Choroid plexus epithelial cell (primary cell): ENCODE data around the gene MIGA2.
"Not testable (repeated sequence)": the region's sequence is repeated elsewhere in the genome, so short reads cannot be mapped to it uniquely, and the experiment has no call there.

Experiments used
- DNase-seq: peaks from one replicate; pipeline ENCODE4 v3.0.0-alpha.2; 2010; ENCODE audit warnings: low read depth
- H3K4me3 ChIP-seq: 2 replicates; pipeline ENCODE4 v1.5.1; 2011; ENCODE audit warnings: low read depth, mild to moderate bottlenecking, control low read depth, low read length, moderate library complexity
- TF ChIP-seq, protein P1 (sequence below): conservative IDR thresholded peaks from 2 replicates; pipeline ENCODE4 v1.5.1; 2011; ENCODE audit warnings: low read depth, mild to moderate bottlenecking, control low read depth, inconsistent platforms, low read length, moderate library complexity

The MIGA2 gene

GRCh38 chr9:129027685-129028191 is 8.7 kb upstream of the MIGA2 start:
- peak overlapping the region; percentile 70 for H3K4me3 ChIP-seq
- no peak for DNase-seq
- TF ChIP-seq, protein P1, sequence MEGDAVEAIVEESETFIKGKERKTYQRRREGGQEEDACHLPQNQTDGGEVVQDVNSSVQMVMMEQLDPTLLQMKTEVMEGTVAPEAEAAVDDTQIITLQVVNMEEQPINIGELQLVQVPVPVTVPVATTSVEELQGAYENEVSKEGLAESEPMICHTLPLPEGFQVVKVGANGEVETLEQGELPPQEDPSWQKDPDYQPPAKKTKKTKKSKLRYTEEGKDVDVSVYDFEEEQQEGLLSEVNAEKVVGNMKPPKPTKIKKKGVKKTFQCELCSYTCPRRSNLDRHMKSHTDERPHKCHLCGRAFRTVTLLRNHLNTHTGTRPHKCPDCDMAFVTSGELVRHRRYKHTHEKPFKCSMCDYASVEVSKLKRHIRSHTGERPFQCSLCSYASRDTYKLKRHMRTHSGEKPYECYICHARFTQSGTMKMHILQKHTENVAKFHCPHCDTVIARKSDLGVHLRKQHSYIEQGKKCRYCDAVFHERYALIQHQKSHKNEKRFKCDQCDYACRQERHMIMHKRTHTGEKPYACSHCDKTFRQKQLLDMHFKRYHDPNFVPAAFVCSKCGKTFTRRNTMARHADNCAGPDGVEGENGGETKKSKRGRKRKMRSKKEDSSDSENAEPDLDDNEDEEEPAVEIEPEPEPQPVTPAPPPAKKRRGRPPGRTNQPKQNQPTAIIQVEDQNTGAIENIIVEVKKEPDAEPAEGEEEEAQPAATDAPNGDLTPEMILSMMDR: no peak

DNA sequence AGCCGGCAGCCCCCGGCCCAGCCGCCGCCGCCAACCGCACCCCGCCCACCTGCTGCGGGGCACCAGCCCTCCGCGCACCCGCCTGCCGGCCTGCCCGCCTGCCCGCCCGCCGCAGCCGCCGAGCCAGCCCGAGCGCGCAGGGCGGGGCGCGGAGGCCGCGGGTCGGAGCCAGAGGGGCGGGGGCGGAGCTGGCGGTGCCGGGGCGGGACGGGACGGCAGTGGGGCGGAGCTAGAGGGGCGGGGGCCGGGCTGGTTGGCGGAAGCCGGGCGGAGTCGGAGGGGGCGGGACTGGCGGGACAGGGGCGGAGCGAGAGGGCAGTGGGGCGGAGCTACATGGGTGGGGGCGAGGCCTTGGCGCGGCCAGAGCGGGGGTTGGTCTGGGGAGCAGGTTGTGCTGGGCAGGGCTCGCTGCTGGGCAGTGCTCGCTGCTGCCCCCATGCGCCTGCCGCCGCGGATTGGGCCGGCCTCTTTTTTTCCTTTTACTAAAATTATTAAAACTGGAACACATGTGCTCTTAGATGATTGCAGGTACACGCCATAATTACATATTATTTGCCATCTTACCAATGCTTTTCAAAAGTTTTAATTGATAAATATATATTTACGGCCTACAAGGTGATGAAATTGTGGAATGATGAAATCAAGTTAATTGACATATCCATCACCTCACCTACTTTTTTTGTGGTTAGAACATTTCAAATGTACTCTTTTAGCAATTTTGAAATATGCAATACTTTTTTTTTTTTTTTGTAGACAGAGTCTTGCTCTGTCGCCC is 8.0 kb upstream of the MIGA2 start, which contains the start of gene SH3GLB2:
Gene SH3GLB2 (minus strand): TSS at position 140 of the 775 bp plus-strand sequence. CDS start 177 bp downstream, outside the sequence.
- H3K4me3 ChIP-seq: peak within 1 kb of the TSS; percentile 70
- DNase-seq: peak; percentile 98
- TF ChIP-seq, protein P1: peak; percentile 79

GRCh38 chr9:129030191-129030590 is 6.2 kb upstream of the MIGA2 start:
- no peak for DNase-seq
- TF ChIP-seq, protein P1: no peak
- H3K4me3 ChIP-seq: no peak overlapping the region

DNA sequence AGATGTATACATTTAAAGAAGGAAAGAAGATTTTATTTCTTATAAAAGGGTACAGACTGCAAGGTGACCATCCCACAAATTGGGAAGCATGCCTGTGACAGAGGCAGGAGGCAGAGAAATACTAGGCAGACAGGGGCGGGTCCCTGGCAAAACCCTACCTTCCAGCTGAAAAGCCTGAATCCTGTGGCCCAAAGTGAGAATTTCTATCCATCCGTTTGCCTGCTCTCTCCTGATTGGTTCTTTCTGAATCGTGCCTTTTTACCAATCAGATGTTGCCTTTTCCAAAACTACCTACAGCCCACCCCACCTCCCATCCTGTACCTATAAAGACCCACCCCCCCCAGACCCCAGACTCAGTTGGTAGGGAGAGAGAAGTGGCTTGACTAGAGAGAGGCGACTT is 4.9 kb upstream of the MIGA2 start:
- H3K4me3 ChIP-seq: no peak overlapping the region
- no peak for DNase-seq
- TF ChIP-seq, protein P1: no peak

DNA sequence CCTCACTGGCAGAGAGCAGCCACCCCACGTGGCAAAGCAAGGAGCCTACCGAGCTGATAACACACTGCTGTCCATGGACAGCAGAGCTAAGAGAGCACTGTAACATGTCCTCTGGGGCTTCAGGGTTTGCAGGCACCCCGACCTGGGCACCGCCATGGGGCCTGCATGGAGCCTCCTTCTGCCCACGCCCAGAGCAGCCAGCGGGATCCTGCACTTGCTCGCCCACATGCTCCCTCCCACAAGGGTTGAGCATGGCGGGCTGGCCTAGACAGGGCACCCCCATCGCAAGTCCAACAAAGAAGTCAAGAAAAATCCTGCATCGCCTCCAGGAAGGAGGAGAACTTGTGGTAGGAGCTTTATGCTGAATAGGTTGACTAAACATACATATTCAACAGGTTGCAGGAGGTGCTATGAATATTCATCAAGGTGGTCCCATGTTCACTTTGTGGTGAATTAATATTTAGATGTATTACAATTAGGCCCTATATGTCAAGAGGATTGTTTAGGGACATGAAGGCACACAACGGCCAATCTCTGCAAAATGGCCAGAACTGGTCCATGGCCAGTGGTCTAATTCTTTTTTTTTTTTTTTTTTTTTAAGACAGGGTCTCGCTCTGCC is 3.8 kb upstream of the MIGA2 start:
- no peak overlapping the region for H3K4me3 ChIP-seq
- TF ChIP-seq, protein P1: no peak
- no peak for DNase-seq

DNA sequence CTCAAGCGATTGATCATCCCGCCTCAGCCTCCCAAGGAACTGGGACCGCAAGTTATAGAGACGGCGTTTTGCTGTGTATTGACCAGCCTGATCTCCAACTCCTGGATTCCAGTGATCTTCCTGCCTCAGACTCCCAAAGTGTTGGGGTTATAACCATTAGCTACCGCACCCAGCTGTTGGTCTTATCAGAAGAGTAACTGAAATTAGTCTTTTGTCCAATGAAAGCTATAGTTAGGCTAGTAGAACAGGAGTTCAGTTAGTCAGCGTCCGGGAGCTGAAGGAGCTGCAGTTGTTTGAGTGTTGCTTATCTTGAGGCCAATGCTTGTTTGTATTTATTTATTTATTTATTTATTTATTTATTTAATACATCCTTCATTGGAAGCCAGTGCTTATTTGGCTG is 3.2 kb upstream of the MIGA2 start:
- TF ChIP-seq, protein P1: no peak
- DNase-seq: no peak
- no peak overlapping the region for H3K4me3 ChIP-seq

- not testable (repeated sequence) for DNase-seq
- peak overlapping the region; percentile 56 for H3K4me3 ChIP-seq
These were observed 588 bp upstream of the MIGA2 start for GRCh38 chr9:129035838-129036237.
